ENCODE data around the gene ADAM15. TPM values are rescaled to one million over a fixed set of nuclear protein-coding genes. Genes with fewer than 3 reads are reported as not detected.

Gene ADAM15
- total RNA-seq, 1 experiment from 2014 or later, result 41.7 TPM

GRCh38 chr1:155023627-155024026 is 27.5 kb upstream of the ADAM15 start:
- no peaks in the 10 kb centered on the region for H3K27me3 ChIP-seq (ENCODE audit: control insufficient read depth, insufficient read depth, low read length)
- no TSS peak for BruUV-seq (replicated peaks)
- intact Hi-C loops (cut with micrococcal nuclease; ENCODE audit: unreplicated experiment) (no loop called here), in situ Hi-C loops (cut with HindIII; ENCODE audit: low pct_unique_long_range_greater_than_20kb, low sequenced_read_pairs) (no loop called here)
- H3K36me3 ChIP-seq (ENCODE audit: control insufficient read depth, insufficient read depth, low read length), result no peaks in the 10 kb centered on the region
- TF ChIP-seq TCF7L2 (IDR thresholded peaks at IDR 0.05; ENCODE audit: low read depth, low read length) (no peak), REST (IDR thresholded peaks at IDR 0.05; ENCODE audit: insufficient read depth in 1 of 2, low read depth in 2 of 2, low read length in 1 of 2) (no peak), SIN3A (IDR thresholded peaks at IDR 0.05; ENCODE audit: borderline replicate concordance, insufficient read depth, low read depth, low read length) (no peak), POLR2AphosphoS5 (IDR thresholded peaks at IDR 0.05; ENCODE audit: low read depth, low read length) (no peak), CTCF (IDR thresholded peaks at IDR 0.05) (no peak)
- no peak overlapping the region for H3K4me3 ChIP-seq (ENCODE audit: low read depth in 2 of 2, low read length in 2 of 2)
- H3K9me3 ChIP-seq (ENCODE audit: control insufficient read depth, insufficient read depth, low read depth, low read length), result no peaks in the 10 kb centered on the region
- H3K27ac ChIP-seq (ENCODE audit: low read length), result no peak overlapping the region
- ATAC-seq (no peak), DNase-seq (ENCODE audit: low read depth, low spot score) (no peak)
- POLR2A ChIA-PET, result no interaction called here
- CTCF ChIA-PET, result no interaction called here
- H3K4me1 ChIP-seq (ENCODE audit: control insufficient read depth, insufficient read depth, low read length), result peaks cover 2% of the 10 kb centered on the region; the same call in 1 of the 2 replicates

GRCh38 chr1:155024315-155024714 is 26.8 kb upstream of the ADAM15 start:
- Histone ChIP-seq H3K4me3 (ENCODE audit: low read depth in 2 of 2, low read length in 2 of 2) (no peak overlapping the region), H3K27me3 (ENCODE audit: control insufficient read depth, insufficient read depth, low read length) (no peaks in the 10 kb centered on the region), H3K36me3 (ENCODE audit: control insufficient read depth, insufficient read depth, low read length) (no peaks in the 10 kb centered on the region), H3K4me1 (ENCODE audit: control insufficient read depth, insufficient read depth, low read length) (no peaks in the 10 kb centered on the region), H3K27ac (ENCODE audit: low read length) (no peak overlapping the region), H3K9me3 (ENCODE audit: control insufficient read depth, insufficient read depth, low read depth, low read length) (no peaks in the 10 kb centered on the region)
- BruUV-seq (replicated peaks), result no TSS peak
- no peak for TF ChIP-seq TCF7L2 (IDR thresholded peaks at IDR 0.05; ENCODE audit: low read depth, low read length)
- no peak for TF ChIP-seq CTCF (IDR thresholded peaks at IDR 0.05)
- TF ChIP-seq POLR2AphosphoS5 (IDR thresholded peaks at IDR 0.05; ENCODE audit: low read depth, low read length), result no peak
- no peak for TF ChIP-seq SIN3A (IDR thresholded peaks at IDR 0.05; ENCODE audit: borderline replicate concordance, insufficient read depth, low read depth, low read length)
- no peak for TF ChIP-seq REST (IDR thresholded peaks at IDR 0.05; ENCODE audit: insufficient read depth in 1 of 2, low read depth in 2 of 2, low read length in 1 of 2)
- ChIA-PET POLR2A (no interaction called here), CTCF (interaction anchor here (1.2 kb wide), 1 partner anchor 61 kb away, joined by 3 read pairs; no protein-coding TSS in a partner anchor)
- intact Hi-C loops (cut with micrococcal nuclease; ENCODE audit: unreplicated experiment) (no loop called here), in situ Hi-C loops (cut with HindIII; ENCODE audit: low pct_unique_long_range_greater_than_20kb, low sequenced_read_pairs) (no loop called here)
- DNase-seq (ENCODE audit: low read depth, low spot score) (no peak), ATAC-seq (no peak)
